ENCODE measurements around the gene SNX32.

Gene SNX32

GRCh38 chr11:65787649-65788622 lies 45.8 kb upstream of the SNX32 start:
- ChIA-PET POLR2A (no interaction called here), CTCF (interaction anchor here (0.6 to 1.7 kb wide), 4 partner anchors 8 to 31 kb away, joined by 3 to 6 read pairs (median 4); no protein-coding TSS in a partner anchor)
- no peaks in the 10 kb centered on the region for H3K9me3 ChIP-seq (ENCODE audit: control insufficient read depth, insufficient read depth, low read depth, low read length)
- TF ChIP-seq ZNF692 (tag by site-specific recombination; IDR thresholded peaks at IDR 0.05) (no peak), ZNF596 (tag by site-specific recombination; IDR thresholded peaks at IDR 0.05) (no peak), ZNF26 (tag by site-specific recombination; IDR thresholded peaks at IDR 0.05) (peak; percentile 42; the same call in 1 of the 2 replicates), ZNF561 (tag by site-specific recombination; IDR thresholded peaks at IDR 0.05; ENCODE audit: borderline replicate concordance) (no peak)
- TF ChIP-seq, protein P1, sequence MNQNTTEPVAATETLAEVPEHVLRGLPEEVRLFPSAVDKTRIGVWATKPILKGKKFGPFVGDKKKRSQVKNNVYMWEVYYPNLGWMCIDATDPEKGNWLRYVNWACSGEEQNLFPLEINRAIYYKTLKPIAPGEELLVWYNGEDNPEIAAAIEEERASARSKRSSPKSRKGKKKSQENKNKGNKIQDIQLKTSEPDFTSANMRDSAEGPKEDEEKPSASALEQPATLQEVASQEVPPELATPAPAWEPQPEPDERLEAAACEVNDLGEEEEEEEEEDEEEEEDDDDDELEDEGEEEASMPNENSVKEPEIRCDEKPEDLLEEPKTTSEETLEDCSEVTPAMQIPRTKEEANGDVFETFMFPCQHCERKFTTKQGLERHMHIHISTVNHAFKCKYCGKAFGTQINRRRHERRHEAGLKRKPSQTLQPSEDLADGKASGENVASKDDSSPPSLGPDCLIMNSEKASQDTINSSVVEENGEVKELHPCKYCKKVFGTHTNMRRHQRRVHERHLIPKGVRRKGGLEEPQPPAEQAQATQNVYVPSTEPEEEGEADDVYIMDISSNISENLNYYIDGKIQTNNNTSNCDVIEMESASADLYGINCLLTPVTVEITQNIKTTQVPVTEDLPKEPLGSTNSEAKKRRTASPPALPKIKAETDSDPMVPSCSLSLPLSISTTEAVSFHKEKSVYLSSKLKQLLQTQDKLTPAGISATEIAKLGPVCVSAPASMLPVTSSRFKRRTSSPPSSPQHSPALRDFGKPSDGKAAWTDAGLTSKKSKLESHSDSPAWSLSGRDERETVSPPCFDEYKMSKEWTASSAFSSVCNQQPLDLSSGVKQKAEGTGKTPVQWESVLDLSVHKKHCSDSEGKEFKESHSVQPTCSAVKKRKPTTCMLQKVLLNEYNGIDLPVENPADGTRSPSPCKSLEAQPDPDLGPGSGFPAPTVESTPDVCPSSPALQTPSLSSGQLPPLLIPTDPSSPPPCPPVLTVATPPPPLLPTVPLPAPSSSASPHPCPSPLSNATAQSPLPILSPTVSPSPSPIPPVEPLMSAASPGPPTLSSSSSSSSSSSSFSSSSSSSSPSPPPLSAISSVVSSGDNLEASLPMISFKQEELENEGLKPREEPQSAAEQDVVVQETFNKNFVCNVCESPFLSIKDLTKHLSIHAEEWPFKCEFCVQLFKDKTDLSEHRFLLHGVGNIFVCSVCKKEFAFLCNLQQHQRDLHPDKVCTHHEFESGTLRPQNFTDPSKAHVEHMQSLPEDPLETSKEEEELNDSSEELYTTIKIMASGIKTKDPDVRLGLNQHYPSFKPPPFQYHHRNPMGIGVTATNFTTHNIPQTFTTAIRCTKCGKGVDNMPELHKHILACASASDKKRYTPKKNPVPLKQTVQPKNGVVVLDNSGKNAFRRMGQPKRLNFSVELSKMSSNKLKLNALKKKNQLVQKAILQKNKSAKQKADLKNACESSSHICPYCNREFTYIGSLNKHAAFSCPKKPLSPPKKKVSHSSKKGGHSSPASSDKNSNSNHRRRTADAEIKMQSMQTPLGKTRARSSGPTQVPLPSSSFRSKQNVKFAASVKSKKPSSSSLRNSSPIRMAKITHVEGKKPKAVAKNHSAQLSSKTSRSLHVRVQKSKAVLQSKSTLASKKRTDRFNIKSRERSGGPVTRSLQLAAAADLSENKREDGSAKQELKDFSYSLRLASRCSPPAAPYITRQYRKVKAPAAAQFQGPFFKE (tag by site-specific recombination; IDR thresholded peaks at IDR 0.05; ENCODE audit: borderline replicate concordance) = no peak
- TF ChIP-seq, protein P2, sequence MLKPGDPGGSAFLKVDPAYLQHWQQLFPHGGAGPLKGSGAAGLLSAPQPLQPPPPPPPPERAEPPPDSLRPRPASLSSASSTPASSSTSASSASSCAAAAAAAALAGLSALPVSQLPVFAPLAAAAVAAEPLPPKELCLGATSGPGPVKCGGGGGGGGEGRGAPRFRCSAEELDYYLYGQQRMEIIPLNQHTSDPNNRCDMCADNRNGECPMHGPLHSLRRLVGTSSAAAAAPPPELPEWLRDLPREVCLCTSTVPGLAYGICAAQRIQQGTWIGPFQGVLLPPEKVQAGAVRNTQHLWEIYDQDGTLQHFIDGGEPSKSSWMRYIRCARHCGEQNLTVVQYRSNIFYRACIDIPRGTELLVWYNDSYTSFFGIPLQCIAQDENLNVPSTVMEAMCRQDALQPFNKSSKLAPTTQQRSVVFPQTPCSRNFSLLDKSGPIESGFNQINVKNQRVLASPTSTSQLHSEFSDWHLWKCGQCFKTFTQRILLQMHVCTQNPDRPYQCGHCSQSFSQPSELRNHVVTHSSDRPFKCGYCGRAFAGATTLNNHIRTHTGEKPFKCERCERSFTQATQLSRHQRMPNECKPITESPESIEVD (tag by site-specific recombination; IDR thresholded peaks at IDR 0.05) = no peak
- TF ChIP-seq, protein P3, sequence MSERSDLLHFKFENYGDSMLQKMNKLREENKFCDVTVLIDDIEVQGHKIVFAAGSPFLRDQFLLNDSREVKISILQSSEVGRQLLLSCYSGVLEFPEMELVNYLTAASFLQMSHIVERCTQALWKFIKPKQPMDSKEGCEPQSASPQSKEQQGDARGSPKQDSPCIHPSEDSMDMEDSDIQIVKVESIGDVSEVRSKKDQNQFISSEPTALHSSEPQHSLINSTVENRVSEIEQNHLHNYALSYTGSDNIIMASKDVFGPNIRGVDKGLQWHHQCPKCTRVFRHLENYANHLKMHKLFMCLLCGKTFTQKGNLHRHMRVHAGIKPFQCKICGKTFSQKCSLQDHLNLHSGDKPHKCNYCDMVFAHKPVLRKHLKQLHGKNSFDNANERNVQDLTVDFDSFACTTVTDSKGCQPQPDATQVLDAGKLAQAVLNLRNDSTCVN (tag by site-specific recombination; optimal IDR thresholded peaks at IDR 0.05) = no peak
- TF ChIP-seq, protein P4, sequence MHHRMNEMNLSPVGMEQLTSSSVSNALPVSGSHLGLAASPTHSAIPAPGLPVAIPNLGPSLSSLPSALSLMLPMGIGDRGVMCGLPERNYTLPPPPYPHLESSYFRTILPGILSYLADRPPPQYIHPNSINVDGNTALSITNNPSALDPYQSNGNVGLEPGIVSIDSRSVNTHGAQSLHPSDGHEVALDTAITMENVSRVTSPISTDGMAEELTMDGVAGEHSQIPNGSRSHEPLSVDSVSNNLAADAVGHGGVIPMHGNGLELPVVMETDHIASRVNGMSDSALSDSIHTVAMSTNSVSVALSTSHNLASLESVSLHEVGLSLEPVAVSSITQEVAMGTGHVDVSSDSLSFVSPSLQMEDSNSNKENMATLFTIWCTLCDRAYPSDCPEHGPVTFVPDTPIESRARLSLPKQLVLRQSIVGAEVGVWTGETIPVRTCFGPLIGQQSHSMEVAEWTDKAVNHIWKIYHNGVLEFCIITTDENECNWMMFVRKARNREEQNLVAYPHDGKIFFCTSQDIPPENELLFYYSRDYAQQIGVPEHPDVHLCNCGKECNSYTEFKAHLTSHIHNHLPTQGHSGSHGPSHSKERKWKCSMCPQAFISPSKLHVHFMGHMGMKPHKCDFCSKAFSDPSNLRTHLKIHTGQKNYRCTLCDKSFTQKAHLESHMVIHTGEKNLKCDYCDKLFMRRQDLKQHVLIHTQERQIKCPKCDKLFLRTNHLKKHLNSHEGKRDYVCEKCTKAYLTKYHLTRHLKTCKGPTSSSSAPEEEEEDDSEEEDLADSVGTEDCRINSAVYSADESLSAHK (tag by site-specific recombination; IDR thresholded peaks at IDR 0.05) = no peak
- H3K4me3 ChIP-seq (ENCODE audit: low read depth, low read length) = no peak overlapping the region
- no peak overlapping the region for H3K27ac ChIP-seq (ENCODE audit: extremely low read depth, low read depth, low read length)
- no peaks in the 10 kb centered on the region for H3K36me3 ChIP-seq (ENCODE audit: control insufficient read depth in 2 of 2, insufficient read depth in 1 of 2, low read length in 2 of 2)
- no peaks in the 10 kb centered on the region for H3K4me1 ChIP-seq (ENCODE audit: control insufficient read depth, insufficient read depth, low read length)

Data from HEK293 (cell line).